KMS-11 (cell line): ENCODE data around the gene BCAN.

Source experiments
- H2AFZ ChIP-seq: fragments of 200-600 bp; sonication (generic); 2 replicates; pipeline ENCODE4 v1.6.1; 2016; ENCODE audit warnings: antibody characterized with exemption, mixed run types, low read depth
- H3K27ac ChIP-seq: fragments of 200-600 bp; sonication (generic); 2 replicates; pipeline ENCODE4 v1.6.1; 2016; ENCODE audit warnings: mild to moderate bottlenecking, mixed run types
- H3K27me3 ChIP-seq: fragments of 200-600 bp; sonication (generic); 2 replicates; pipeline ENCODE4 v1.6.1; 2017; ENCODE audit warnings: mild to moderate bottlenecking, low read depth, mixed run types, moderate library complexity; ENCODE audit not compliant: insufficient read depth
- H3K36me3 ChIP-seq: fragments of 200-600 bp; sonication (generic); 2 replicates; pipeline ENCODE4 v1.6.1; 2017; ENCODE audit warnings: mild to moderate bottlenecking, mixed run types; ENCODE audit not compliant: insufficient read depth
- H3K4me1 ChIP-seq: fragments of 200-600 bp; sonication (generic); 2 replicates; pipeline ENCODE4 v1.6.1; 2016; ENCODE audit warnings: mild to moderate bottlenecking, low read depth, mixed run types; ENCODE audit not compliant: poor library complexity, severe bottlenecking
- H3K4me2 ChIP-seq: fragments of 200-600 bp; sonication (generic); 2 replicates; pipeline ENCODE4 v1.7.0; 2016; ENCODE audit warnings: mild to moderate bottlenecking, mixed run types
- H3K4me3 ChIP-seq: fragments of 200-600 bp; sonication (generic); IDR thresholded peaks from 2 replicates; pipeline ENCODE4 v1.6.1; 2017; ENCODE audit warnings: low read depth, low read length, mixed read lengths; ENCODE audit not compliant: insufficient read depth
- H3K79me2 ChIP-seq: fragments of 200-600 bp; sonication (generic); 2 replicates; pipeline ENCODE4 v1.6.1; 2016; ENCODE audit warnings: low read depth, mixed run types; ENCODE audit not compliant: insufficient read depth
- H3K9ac ChIP-seq: fragments of 200-600 bp; sonication (generic); 2 replicates; pipeline ENCODE4 v1.6.1; 2016; ENCODE audit warnings: mild to moderate bottlenecking, mixed run types
- H4K20me1 ChIP-seq: fragments of 200-600 bp; sonication (generic); 2 replicates; pipeline ENCODE4 v1.6.1; 2016; ENCODE audit warnings: mild to moderate bottlenecking, mixed run types; ENCODE audit not compliant: insufficient read depth
- TF ChIP-seq, protein P1 (sequence below): fragments of 200-600 bp; sonication (generic); conservative IDR thresholded peaks from 2 replicates; pipeline ENCODE4 v1.6.1; 2017; ENCODE audit warnings: low read depth, mild to moderate bottlenecking, antibody characterized with exemption, low read length, moderate library complexity, mixed read lengths

BCAN gene

DNA sequence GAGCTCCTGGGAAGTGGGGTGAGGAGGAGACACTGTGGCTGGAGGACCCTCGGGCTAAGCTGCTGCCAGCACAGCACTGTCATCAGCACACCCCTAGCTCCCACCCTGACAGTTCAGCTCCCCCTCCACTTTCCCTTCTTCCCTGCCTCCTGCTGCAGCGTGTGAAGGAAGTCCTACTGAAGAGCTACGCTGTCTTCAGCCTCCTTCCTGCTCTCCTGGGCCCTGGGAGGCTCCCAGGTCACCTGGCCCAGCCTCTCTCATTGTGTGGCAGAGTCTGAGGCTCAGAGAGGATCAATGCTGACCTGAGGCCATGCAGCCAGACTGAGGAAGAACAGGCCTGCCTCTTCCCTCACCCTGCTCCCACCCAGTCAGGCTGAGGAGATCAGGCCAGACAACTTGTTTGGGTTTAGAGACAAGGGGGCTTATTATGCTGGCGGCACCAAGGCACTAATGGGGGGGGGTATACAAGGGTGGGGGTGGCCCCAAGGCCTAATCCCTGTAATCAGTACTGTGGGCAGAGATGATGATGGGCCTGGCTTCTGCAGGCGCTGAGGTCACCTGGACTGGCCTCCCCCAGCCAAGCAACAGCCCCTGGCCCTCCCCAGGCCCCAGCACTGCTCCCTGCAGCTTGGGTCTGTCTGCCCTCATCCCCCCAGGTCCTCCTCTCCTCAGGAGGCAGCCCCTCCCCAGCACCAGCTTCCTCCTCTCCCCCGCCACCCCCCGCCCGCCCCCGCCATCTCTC, 26.2 kb downstream of the BCAN start:
- no peak overlapping the region for H3K9ac ChIP-seq
- no peak overlapping the region for H2AFZ ChIP-seq
- no peaks in the 10 kb centered on the region for H3K79me2 ChIP-seq
- no peaks in the 10 kb centered on the region for H3K36me3 ChIP-seq
- no peak overlapping the region for H3K4me2 ChIP-seq
- H3K4me1 ChIP-seq, result peaks cover 27% of the 10 kb centered on the region
- H3K27ac ChIP-seq, result no peak overlapping the region
- TF ChIP-seq, protein P1, sequence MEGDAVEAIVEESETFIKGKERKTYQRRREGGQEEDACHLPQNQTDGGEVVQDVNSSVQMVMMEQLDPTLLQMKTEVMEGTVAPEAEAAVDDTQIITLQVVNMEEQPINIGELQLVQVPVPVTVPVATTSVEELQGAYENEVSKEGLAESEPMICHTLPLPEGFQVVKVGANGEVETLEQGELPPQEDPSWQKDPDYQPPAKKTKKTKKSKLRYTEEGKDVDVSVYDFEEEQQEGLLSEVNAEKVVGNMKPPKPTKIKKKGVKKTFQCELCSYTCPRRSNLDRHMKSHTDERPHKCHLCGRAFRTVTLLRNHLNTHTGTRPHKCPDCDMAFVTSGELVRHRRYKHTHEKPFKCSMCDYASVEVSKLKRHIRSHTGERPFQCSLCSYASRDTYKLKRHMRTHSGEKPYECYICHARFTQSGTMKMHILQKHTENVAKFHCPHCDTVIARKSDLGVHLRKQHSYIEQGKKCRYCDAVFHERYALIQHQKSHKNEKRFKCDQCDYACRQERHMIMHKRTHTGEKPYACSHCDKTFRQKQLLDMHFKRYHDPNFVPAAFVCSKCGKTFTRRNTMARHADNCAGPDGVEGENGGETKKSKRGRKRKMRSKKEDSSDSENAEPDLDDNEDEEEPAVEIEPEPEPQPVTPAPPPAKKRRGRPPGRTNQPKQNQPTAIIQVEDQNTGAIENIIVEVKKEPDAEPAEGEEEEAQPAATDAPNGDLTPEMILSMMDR, result no peak
- H3K27me3 ChIP-seq, result peaks cover 79% of the 10 kb centered on the region
- H4K20me1 ChIP-seq, result no peaks in the 10 kb centered on the region
- H3K4me3 ChIP-seq, result no peak overlapping the region

DNA sequence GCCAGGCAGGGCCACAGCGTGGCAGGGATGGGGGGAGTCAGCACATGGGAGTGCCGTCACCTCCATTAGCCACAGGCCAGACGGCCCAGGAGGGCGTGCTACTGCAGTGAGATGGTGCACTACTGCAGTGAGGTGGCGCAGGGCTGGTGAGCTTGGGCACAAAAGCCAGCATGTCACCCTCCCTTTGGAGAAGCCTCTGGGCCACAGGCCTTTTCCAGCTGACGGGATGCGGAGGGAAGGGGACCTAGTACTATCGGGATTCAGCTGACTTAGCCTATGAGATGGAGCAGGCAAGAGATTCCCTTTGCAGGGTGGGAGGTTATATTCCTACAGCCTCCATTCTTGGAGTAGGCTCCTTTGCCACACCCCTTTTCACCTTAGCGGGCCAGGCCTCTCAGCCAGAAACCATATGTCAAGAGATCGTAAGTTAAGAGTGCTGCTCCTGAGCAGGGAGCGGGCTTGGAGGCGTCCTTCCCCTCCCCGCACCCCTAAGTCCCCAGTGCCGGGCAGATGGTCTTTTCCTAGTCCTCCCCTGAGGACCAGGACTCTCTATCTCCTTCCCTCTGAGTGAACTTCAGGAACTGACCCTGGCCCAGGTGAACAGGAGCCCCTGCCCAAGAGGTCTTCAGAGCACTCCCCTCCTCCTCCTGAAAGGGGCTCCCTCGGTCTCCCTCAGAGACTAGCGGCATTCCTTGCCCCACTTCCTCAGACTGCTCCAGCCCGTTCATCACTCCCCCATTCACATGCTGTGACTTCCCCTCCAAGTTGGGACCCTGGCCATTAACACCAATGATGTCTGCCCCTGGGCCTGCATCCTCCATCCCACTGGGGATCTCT, 27.1 kb downstream of the BCAN start:
- peaks cover 18% of the 10 kb centered on the region for H3K4me1 ChIP-seq
- H3K9ac ChIP-seq, result no peak overlapping the region
- H3K27me3 ChIP-seq, result peaks cover 80% of the 10 kb centered on the region
- no peak overlapping the region for H3K4me2 ChIP-seq
- H3K4me3 ChIP-seq, result no peak overlapping the region
- TF ChIP-seq, protein P1, result no peak
- no peak overlapping the region for H3K27ac ChIP-seq
- no peaks in the 10 kb centered on the region for H4K20me1 ChIP-seq
- H3K36me3 ChIP-seq, result no peaks in the 10 kb centered on the region
- H2AFZ ChIP-seq, result no peak overlapping the region
- no peaks in the 10 kb centered on the region for H3K79me2 ChIP-seq

DNA sequence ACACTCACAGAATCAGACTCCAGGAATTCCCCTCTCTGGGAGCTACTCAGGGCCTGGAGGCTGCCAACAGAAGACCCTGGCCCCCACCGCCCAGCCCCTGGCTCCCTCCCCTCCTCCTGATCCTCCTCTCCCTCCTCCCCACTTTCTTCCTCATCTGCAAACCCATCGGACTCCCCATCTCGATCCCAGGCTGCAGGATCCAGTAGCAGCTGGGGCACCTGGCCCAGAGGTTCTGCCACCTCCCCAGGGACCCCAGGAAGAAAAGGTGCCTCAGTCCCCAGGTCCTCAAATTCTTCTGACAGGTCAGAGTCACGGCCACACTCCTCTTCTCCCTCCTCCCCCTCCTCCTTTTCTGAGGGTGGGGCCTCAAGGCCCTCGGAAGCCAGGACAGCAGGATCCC, 27.9 kb downstream of the BCAN start:
- Histone ChIP-seq H3K9ac (no peak overlapping the region), H4K20me1 (no peaks in the 10 kb centered on the region), H3K36me3 (no peaks in the 10 kb centered on the region), H3K27me3 (peaks cover 82% of the 10 kb centered on the region), H3K4me1 (peaks cover 10% of the 10 kb centered on the region), H3K79me2 (no peaks in the 10 kb centered on the region), H3K4me2 (no peak overlapping the region), H3K27ac (no peak overlapping the region), H2AFZ (no peak overlapping the region), H3K4me3 (no peak overlapping the region)
- TF ChIP-seq, protein P1, result no peak

DNA sequence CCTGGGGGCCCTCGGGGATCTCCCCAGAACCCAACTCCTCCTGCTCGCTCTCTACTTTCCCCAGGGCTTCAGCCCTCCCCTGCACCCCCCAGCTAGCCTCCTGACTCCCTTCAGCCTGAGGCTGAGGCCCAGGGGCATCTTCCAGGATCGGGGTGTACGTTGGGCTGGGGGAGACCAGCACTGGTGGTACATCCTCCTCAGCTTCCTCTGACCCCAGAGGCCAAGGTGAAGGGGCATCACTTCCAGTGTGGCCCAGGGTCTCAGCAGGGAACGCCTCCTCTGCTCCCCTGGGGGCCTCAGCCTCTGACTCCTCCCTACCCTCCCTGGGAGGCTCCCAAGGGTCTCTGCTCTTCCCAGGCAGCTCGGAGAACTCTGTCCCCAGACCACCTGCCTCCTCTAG, 28.4 kb downstream of the BCAN start:
- peaks cover 5% of the 10 kb centered on the region for H3K4me1 ChIP-seq
- no peaks in the 10 kb centered on the region for H3K36me3 ChIP-seq
- peaks cover 84% of the 10 kb centered on the region for H3K27me3 ChIP-seq
- no peak overlapping the region for H3K9ac ChIP-seq
- H3K4me2 ChIP-seq, result no peak overlapping the region
- TF ChIP-seq, protein P1, result no peak
- no peaks in the 10 kb centered on the region for H3K79me2 ChIP-seq
- no peak overlapping the region for H3K27ac ChIP-seq
- H3K4me3 ChIP-seq, result no peak overlapping the region
- H2AFZ ChIP-seq, result no peak overlapping the region
- H4K20me1 ChIP-seq, result no peaks in the 10 kb centered on the region
